NCI-H2107 treated with DMSO at 0.1 percent for 48 hours (cell line): ENCODE results near the gene KCTD21.

ENCODE experiments used
- DNase-seq: peaks from one replicate; lab custom pipeline; 2025; ENCODE audit not compliant: unreplicated experiment; lab: John Stamatoyannopoulos, UW

The KCTD21 gene

DNA sequence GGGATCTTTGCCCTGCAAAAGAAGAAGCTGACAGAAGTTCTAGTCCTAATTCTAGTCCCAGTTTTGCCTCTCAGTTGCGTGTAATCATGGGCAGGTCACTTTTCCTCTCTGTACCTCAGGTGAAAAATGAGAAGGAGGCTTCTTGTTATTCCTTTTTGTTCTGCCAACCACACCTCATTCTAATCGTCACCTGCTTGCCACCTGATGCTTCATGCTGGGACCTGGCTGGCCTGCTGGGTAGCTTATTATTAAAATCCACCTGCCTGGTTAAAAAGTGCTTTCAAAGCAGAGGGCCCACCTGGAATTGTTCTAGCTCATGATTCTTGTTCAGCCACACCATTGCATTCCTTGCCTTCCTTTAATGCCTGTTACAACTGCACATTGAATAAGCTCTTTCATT, 40.6 kb downstream of the KCTD21 start:
- DNase-seq, result peak; percentile 99

DNA sequence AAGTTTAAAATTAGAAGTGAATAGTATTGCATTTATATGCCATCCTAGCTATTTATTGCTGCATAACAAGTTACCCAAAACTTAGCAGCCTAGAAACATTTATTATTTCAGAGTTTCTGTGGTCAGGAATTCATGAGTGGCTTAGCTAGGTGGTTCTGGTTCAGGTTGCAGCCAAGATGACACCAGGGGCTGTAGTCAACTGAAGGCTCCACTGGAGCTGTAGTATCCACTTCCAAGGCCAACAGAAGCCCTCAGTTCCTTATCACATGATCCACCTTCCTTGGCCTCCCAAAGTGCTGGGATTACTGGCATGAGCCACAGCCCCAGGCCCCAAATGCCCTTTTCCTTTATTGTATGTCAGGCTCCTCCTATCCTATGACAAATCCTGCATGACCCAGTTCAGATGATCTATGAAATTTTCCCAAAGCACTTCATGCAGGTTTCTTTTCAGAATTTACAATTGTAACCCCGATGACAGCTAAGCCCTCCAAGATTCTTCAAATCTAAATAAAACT, 42.9 kb downstream of the KCTD21 start:
- no peak for DNase-seq

DNA sequence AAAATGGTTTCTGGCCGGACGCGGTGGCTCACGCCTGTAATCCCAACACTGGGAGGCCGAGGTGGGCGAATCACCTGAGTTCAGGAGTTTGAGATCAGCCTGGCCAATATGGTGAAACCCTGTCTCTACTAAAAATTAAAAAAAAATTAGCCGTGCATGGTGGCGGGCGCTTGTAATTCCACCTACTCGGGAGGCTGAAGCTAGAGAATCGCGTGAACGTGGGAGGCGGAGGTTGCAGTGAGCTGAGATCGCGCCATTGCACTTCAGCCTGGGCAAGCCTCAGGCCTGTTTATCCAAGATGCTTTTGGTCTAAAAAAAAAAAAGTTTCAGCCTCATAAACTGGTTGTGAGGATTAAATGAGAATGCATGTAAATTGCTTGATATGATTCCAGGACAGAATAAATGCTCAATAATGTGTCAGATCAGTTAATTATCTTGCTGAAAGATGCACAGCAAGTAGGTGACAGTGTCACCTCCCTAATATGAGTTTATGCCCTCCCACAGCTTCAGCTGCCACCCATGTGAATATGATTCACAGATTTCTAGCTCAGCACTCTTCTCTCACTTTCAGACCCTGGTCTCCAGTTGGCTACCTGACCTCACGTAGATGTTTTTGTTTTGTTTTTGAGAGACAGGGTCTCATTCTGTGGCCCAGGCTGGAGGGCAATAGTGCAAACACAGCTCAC, 47.9 kb downstream of the KCTD21 start:
- no peak for DNase-seq

DNA sequence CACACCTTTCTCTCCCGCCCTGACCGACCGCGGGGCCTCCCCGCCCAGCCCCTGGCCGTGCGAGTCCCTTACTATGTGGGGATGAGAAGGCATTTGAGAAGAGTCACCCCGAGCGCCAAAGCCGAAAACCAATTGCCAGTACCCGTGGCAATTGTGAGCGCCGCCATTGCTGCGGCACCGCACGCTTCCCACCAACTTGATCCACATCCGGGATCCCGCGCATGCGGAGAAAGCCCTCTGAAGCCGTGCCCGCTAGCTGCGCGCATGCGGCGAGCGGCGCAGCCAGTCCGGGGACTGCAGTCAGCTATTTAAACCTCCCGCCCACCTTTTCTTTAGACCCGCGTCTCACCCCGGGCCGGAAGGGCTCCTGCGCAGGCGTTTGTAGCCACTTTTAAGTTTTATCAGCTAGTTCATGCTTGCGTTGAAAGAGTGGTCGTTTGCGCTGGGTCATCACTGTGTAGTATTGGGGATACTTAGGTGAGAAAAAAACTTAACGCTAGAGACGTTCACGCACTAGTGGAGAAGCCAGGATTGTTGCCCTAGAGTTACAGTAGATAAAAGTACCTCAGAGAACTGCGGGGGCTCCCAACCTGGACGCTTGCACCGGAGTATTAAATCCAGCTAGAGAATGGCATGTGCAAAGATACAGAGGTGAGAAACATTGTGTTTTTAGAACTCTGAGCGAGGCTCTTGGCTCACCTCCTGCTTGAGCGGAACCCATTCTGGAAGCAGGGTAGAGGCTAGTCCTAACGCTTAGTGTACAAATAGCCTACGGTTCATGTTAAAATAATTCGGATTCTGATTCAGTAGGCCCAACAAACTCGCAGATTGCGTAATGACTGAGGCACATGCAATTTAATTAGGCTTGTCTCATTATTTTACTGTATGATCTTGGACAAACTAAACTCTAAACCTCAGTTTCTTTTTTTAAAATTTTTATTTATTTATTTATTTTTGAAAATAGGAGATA, 48.7 kb downstream of the KCTD21 start, which contains the start of gene ALG8:
ALG8 (minus strand) TSS at position 205 of the 970 bp plus-strand sequence; CDS start at position 167, 38 bp downstream.
- peak; percentile 78 for DNase-seq

DNA sequence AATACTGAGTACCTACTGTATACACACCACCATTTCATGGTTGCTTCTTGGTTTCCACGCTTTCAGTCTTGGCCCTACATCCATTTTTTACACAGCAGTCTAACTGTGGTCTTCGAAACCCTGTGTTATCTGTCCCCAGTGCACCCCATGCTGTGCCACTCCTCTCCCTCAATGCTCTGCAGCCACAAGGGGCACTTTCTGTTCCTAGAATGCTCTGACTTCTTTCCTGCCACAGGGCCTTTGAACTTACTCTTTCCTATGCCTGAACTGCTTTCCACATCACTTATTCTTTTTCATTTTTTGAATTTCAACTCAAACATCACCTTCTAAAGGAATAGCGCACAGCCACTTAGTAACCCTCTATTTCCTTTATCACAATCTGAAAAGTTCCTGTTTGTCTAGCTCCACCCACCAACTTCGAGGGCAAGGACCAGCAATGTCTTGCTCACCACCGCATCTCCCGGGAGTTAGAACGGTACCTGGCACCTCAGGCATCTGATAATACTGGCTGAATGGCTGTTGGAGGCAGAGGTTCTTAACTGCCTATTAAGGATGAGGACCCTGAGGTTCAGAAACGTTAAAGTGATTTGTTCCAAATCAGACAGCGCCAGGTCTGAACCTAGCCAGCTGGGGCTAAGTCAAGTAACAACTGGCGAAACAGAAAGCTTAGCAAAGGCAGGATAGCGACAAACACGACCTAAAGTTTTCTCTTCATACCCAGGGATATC, 49.6 kb downstream of the KCTD21 start:
- no peak for DNase-seq

DNA sequence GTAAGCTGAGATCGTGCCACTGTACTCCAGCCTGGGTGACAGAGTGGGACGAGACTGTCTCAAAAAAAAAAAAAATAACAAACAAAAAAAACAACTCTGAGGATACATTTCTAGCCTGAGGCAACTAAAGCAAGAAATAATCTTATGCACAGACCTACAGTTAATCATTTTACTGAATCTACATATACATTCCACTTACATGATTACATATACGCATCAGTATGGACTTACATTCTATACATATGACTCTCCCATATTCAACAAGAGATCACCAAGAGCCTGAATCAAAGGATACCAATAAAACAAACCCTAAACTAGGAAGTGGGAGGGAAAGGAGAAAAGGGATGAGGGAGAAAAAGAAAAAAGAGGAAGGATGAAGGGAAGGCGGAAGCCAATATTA, 50.1 kb downstream of the KCTD21 start:
- no peak for DNase-seq

DNA sequence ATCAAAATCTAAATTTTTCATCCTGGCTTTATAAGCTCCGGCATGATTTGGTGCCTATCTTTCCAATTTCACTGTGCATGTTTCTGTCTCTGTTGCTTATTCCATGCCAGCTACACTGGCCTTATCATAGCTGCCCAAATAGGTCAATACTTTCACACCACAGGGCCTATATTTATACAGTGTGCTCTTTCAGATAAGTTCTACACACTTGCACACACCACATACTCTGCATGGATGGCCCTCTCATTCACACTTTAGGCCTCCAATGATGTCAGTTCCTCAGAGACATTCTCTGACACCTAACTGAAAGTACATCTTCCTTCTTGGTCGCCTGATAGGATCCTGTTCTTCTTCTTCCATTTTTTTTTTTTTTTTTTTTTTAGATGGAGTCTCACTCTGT, 56.0 kb downstream of the KCTD21 start:
- DNase-seq, result no peak

DNA sequence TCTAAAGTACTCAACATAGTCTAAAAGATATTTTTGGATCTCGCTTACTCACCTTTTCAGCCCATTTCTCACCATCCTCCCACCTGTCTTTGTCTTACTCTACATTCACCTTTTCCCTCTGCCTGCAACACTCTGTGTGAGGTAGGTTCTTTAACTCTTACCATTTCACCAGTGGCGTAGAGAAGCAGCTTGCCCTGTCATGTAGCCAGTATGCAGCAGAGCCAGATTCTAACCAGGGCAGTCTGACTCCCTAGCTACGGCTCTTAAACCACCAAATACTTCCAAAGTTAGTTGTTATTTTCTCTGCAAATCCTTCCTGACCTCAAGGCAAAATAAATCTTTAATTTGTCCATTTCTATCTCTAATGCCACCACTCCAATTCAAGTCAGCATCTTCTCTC, 56.5 kb downstream of the KCTD21 start:
- DNase-seq, result no peak

DNA sequence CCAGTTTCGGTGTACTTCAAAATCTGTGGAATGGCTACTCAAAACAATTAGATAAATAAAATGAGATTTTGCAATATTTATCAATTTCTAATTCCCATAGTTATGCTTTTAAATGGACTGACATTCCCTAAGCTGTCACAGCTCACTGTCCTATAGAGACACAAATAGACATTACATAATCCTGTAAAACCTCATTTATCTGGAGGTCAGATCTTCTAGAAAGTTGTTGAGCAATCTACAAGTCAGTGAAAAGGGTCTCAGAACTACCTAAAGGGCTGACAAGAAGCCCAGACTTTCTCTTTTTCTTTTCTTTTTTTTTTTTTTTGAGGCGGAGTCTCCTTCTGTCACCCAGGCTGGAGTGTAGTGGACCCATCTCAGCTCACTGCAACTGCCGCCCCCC, 61.0 kb downstream of the KCTD21 start:
- no peak for DNase-seq
